Stimulated activated CD4-positive, alpha-beta T cell treated with anti-CD3 and anti-CD28 coated beads, Interleukin-4, amount 100 ng/mL, for 24 hours (primary cell): Measurements from ENCODE around the gene ZCCHC24.

Source experiments
- DNase-seq: peaks from one replicate; pipeline ENCODE4 v3.0.0-alpha.2; 2020

The ZCCHC24 gene

GRCh38 chr10:79355420-79356017 is 89.9 kb downstream of the ZCCHC24 start:
- peak; percentile 2 for DNase-seq

- DNase-seq: no peak
Observed at GRCh38 chr10:79354615-79355014, 90.8 kb downstream of the ZCCHC24 start.

GRCh38 chr10:79354141-79354540 is 91.3 kb downstream of the ZCCHC24 start:
- no peak for DNase-seq

GRCh38 chr10:79353726-79354125 is 91.7 kb downstream of the ZCCHC24 start:
- DNase-seq: no peak

GRCh38 chr10:79353000-79353406 is 92.4 kb downstream of the ZCCHC24 start:
- DNase-seq: no peak

- DNase-seq: no peak
Observed at GRCh38 chr10:79352035-79352877, 93.2 kb downstream of the ZCCHC24 start.

GRCh38 chr10:79351332-79351731 is 94.1 kb downstream of the ZCCHC24 start:
- no peak for DNase-seq

- DNase-seq: no peak
Observed at GRCh38 chr10:79350407-79351154, 94.8 kb downstream of the ZCCHC24 start.

GRCh38 chr10:79349766-79350406 is 95.5 kb downstream of the ZCCHC24 start:
- no peak for DNase-seq

GRCh38 chr10:79349072-79349491 is 96.3 kb downstream of the ZCCHC24 start:
- DNase-seq: no peak

GRCh38 chr10:79348640-79348988 is 96.8 kb downstream of the ZCCHC24 start:
- DNase-seq: peak; percentile 2

GRCh38 chr10:79347894-79348639 is 97.4 kb downstream of the ZCCHC24 start:
- DNase-seq: peak; percentile 78

- DNase-seq: peak; percentile 93
Observed at GRCh38 chr10:79347226-79347893, 98.1 kb downstream of the ZCCHC24 start, which contains the start of gene PPIF. Gene PPIF (plus strand): TSS chr10:79347469. CDS start chr10:79347549, 80 bp downstream.

- peak; percentile 9 for DNase-seq
Observed at GRCh38 chr10:79346388-79347225, 98.8 kb downstream of the ZCCHC24 start.

- DNase-seq: no peak
Observed at GRCh38 chr10:79346012-79346340, 99.4 kb downstream of the ZCCHC24 start.

- DNase-seq: no peak
Observed at GRCh38 chr10:79345241-79346011, 100.0 kb downstream of the ZCCHC24 start.

GRCh38 chr10:79344502-79345195 is 100.8 kb downstream of the ZCCHC24 start:
- DNase-seq: no peak

- no peak for DNase-seq
Observed at GRCh38 chr10:79342811-79343561, 102.4 kb downstream of the ZCCHC24 start.

GRCh38 chr10:79342295-79342761 is 103.1 kb downstream of the ZCCHC24 start:
- no peak for DNase-seq
